A204.1 (cell line): ENCODE data around the gene DCAF17.
"Not testable (repeated sequence)": the region's sequence is repeated elsewhere in the genome, so short reads cannot be mapped to it uniquely, and the experiment has no call there.

Source experiments
- FAIRE-seq: peaks from 2 replicates; lab custom pipeline; 2012; peaks lifted over from hg19 to GRCh38; lab: Jason Lieb, UNC

DCAF17 gene

DNA sequence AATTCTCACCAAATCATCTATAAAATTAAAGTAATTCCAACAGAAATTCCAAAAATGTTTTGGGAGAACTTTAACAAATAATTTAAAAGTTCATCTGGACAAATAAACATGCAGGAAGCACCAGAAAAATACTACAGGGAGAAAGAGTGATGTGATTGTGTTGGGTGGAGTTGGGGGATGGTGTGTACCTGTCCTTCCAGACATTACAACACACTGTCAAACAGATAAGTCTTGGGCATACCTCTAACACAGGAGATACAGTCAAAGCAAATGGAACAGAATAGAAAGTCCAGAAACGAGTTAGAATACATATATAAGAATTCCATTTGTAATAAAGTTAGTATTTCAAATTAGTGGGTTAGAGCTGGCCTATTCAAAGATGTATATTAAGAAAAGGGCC lies 22.8 kb upstream of the DCAF17 start:
- FAIRE-seq = no peak

GRCh38 chr2:171411791-171412483 lies 22.1 kb upstream of the DCAF17 start:
- FAIRE-seq = no peak

DNA sequence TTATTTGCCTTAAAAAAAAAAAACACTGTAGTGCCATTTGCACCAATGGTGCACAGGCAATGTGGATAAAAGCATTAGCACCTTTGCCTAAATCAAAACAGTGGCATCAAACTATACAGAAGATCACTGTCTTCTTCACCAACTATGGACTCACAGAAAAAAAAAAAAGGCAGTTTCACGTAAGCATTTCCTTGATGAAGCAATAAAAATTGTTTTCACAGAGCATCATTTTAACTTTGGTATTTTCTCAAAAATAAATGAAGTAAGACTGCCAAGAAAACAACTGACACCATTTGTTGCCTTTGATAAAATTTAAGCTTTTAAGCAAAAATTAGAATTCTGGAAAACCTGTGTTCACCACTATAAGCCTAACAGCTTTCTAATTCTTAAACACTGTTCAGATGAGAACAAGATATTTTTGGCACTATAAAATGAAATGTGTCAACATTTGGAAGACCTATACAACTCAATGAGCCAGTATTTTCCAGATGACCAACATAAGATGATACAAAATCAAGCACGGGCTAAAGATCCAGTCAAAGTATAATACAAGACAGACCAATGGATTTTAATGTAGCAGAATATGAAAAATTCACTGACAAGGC lies 21.4 kb upstream of the DCAF17 start:
- no peak for FAIRE-seq

- not testable (repeated sequence) for FAIRE-seq
Measured at GRCh38 chr2:171414645-171415044, 19.4 kb upstream of the DCAF17 start.

- FAIRE-seq = peak; percentile 86
Measured at GRCh38 chr2:171416009-171416926, 17.8 kb upstream of the DCAF17 start.

- FAIRE-seq = no peak
Measured at GRCh38 chr2:171419333-171419732, 14.7 kb upstream of the DCAF17 start.

GRCh38 chr2:171420728-171421563 lies 13.1 kb upstream of the DCAF17 start:
- FAIRE-seq = no peak

DNA sequence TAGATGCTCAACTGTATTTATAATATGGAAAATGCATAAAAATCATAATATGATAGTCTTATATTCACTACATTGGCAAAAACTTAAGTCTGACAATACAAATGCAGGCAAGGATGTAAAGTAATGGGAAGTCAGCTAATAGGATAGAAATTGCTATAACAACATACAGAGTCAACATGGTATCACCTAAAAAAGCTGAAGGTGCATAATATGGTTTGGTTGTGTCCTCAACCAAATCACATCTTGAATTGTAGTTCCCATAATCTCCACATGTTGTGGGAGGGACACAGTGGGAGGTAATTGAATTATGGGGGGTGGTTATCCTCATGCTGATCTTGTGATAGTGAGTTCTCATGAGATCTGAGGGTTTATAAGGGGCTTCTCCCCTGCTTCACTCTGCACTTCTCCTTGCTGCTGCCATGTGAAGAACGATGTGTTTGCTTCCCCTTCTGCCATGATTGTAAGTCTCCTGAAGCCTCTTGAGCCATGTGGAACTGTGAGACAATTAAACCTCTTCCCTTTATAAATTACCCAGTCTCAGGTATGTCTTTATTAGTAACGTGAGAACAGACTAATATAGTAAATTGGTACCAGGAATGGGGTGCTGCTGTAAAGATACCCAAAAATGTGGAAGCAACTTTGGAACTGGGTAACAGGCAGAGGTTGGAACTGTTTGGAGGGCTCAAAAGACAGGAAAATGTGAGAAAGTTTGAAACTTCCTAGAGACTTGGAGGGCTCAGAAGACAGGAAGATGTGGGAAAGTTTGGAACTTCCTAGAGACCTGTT lies 11.1 kb upstream of the DCAF17 start:
- FAIRE-seq = not testable (repeated sequence)

DNA sequence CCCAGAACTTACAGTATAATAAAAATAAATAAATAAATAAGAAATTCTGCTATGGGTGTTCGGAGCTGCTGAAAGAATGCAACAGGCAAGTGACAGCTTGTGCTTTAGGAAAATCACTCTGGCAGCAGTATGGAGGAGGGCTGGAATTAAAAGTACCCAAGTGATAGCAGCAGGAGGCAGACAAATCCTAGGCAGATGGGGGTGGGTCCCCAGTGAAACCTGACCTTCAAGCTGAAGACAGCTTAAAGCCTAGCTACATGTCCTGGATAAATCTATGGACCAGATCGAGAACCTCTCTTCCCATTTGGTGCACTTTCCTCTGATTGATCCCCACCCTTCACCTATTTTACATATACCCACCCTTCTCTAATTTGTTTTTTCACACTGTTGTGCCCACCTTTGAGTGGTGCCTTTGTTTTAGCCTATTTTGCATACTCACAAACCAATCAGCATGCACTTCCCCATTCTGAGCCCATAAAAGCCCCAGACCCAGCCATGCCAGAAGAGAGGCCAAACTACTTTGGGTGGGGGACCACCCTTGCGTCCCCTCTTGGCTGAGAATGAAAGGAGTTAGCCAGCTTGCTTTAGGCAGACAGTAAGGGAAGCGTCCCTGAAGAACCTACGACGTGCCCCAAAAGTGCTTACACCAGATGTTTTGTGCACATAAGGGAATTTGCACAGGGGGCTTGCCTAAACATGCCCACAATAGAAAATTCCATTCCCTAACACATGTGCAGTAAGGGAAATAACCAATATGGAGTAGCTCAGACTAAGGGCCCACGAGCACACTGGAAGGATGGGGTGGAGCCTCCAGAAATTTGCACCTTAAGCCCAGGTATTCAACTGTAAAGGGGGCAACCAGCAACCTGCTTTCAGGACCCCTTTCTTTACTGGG lies 3.3 kb upstream of the DCAF17 start:
- no peak for FAIRE-seq

DNA sequence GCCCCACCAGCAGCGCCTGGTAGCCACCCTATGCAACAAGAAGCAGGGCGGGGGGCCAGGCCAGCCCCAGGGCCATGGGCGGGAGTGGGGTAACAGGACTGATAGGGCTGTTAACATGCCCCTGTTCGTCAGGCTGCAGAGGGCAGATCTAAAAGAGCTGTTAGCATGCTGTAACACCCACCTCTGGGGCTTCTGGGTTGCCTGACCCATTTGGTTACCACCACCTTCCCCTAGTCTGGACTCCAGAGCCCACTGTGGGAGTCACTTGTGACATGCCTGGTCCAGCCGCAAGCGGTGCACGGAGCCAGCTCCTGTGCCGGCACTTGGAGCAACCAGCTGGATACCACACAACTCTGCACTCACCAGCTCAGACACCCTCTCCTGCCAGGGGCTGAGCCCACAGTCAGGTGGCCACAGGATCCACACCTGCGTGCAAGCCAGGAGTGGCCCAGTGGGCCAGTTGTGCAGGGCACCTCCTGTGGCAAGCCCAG lies 2.3 kb upstream of the DCAF17 start:
- no peak for FAIRE-seq

- FAIRE-seq = no peak
Measured at GRCh38 chr2:171432206-171432968, 1.6 kb upstream of the DCAF17 start.

DNA sequence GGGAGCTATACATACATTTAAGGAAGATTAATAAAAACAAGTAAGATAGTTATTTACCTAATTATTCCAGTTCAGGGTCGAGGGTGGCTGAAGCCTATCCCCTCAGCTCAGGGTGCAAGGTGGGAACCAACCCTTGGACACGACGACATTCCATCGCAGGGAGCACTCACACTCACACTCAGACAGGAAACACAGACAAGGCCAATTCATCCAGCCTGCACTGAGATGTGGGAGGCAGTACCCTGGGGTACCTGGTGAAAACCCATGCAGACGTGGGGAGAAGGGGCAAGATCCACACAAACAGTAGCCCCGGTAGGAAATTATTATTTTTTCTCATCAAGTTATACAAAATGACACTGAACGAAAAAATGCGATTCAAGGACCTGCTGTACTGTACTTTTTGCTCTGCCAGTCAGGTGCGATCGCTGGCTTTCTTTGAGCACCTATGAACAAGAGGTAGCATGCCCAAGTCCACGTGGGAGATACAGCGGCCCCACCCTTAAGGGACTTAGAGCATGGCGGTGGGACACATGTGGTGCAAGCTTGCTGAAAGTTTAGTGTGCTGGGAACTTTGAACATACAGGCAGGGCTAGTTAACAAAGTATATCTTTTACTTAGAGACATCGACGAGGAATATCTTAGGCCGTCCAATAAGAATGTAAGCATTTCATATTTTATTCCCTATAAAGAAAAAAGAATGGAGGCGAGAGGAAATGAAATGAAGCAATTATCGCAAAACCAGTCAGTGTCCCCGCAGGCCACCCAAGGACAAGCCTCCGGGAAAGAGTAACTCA lies 860 bp upstream of the DCAF17 start:
- no peak for FAIRE-seq

DNA sequence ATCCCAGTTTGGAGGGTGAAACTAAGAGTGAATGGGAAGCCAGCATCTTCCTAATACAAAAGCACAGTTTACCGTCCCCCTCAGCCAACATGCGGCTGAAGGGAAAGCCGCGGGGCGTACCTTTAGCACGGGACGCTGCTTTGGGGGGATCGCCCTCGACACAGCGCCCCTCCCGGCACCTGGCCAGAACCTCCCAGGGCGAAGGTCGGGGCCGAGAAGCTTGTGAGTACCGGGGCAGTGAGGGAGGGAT lies 338 bp upstream of the DCAF17 start, which contains the start of gene METTL8:
Gene METTL8, minus strand, starts transcription at position 228 of the 250 bp plus-strand sequence. CDS start 41,805 bp downstream, outside the sequence.
- FAIRE-seq = no peak

- no peak for FAIRE-seq
Measured at GRCh38 chr2:171436307-171436706, 2.3 kb downstream of the DCAF17 start.

DNA sequence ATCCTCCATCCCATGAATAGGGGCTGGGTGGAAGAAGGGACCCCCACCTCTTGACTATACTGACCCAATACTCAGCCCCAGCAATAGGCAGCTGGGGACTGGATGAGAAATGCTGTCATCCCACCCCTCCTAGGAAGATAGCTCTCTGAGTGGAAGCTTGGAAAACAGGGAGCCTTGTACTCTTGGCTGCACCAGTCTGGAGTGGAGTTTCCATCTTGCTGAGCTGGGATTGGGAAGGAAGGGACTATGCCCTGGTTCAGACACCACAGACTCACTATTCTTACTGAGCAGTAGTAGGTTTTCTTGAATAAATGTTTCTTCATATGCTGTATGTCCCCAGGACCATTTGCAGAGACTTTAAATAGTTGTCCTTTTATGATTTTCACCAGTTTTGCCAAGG lies 7.4 kb downstream of the DCAF17 start:
- no peak for FAIRE-seq

DNA sequence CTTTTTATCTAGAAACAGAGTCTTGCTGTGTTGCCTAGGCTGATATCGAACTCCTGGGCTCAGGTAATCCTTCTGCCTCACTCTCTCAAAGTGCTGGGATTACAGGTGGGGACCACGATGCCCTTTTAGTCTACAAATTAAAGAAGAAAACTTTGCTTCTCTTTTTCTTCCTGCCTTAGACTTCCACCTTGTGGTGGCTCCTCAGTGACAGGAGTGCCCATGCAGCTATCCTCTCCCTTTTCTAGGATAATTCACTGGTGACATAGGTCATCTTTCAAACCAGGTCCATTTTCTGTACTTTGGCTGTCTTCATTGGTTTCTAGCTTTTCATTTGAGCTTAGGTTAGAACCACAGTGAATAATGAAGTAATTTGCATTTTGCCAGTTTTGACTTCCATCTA lies 13.6 kb downstream of the DCAF17 start:
- FAIRE-seq = no peak

GRCh38 chr2:171451074-171451473 lies 17.0 kb downstream of the DCAF17 start:
- no peak for FAIRE-seq

- FAIRE-seq = no peak
Measured at GRCh38 chr2:171452773-171453172, 18.7 kb downstream of the DCAF17 start.

DNA sequence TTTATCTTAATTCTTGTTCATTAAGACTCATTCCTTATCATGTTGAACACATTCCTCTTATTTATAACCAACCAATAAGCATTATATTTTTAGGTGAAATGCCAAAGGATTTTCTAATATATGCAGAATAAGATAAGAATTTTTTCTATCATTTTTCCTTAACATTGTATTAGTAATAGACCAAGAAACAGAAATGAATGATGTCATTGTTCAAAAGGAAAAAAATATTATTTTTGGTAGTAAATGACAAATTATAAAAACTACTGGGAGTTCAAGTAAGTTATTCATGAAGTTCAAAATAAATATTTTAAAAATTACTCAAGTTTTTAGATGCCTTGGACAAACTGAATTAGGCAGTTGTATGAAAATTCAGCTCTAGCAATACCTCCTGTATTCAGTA lies 25.5 kb downstream of the DCAF17 start:
- peak; percentile 82 for FAIRE-seq
